Left ventricle myocardium superior (tissue), 1 donor: ENCODE data around the gene KCNQ1. TPM values are rescaled to one million over a fixed set of nuclear protein-coding genes. Genes with fewer than 3 reads are reported as not detected.

Source experiments
- ATAC-seq: fragments of 200-7000 bp; cut with Tn5 transposase; one replicate; pipeline ENCODE4 v1.9.1; 2020; ENCODE audit warnings: mild to moderate bottlenecking, moderate library complexity
- DNase-seq: peaks from one replicate; pipeline ENCODE4 v3.0.0-alpha.2; 2020
- intact Hi-C: fragments of 100-400 bp; cut with micrococcal nuclease; formaldehyde crosslinking; loops from one replicate; pipeline ENCODE4 v1.11.0; 2022
- total RNA-seq: library from RNA; stranded (reverse); fragmentation: NEBNext Ultra II Directional; extraction: Animal tissue kit (Norgen Biotek cat#: 25700); gene quantifications from one replicate; pipeline ENCODE4 v1.2.1, GENCODE V29; 2021
- donor health status: DM: no; HTN: yes; CAD: no; lungs with severe emphysema.

KCNQ1 gene
- total RNA-seq, 1 donor from 2014 or later = 49.7 TPM

- intact Hi-C loops = loop anchor here (2.0 kb wide), 1 partner anchor 355 kb away; no protein-coding TSS in a partner anchor
- ATAC-seq (peak; percentile 81), DNase-seq (peak; percentile 83)
These were observed 88.9 kb downstream of the KCNQ1 start for GRCh38 chr11:2533587-2534133.

GRCh38 chr11:2534134-2534956, 89.5 kb downstream of the KCNQ1 start:
- intact Hi-C loops = no loop called here
- peak; percentile 37 for DNase-seq
- no peak for ATAC-seq

- DNase-seq = peak; percentile 22
- no peak for ATAC-seq
- intact Hi-C loops = no loop called here
These were observed 90.3 kb downstream of the KCNQ1 start for GRCh38 chr11:2534957-2535672.

- ATAC-seq = no peak
- DNase-seq = peak; percentile 37
- intact Hi-C loops = no loop called here
These were observed 91.0 kb downstream of the KCNQ1 start for GRCh38 chr11:2535673-2536439.

DNA sequence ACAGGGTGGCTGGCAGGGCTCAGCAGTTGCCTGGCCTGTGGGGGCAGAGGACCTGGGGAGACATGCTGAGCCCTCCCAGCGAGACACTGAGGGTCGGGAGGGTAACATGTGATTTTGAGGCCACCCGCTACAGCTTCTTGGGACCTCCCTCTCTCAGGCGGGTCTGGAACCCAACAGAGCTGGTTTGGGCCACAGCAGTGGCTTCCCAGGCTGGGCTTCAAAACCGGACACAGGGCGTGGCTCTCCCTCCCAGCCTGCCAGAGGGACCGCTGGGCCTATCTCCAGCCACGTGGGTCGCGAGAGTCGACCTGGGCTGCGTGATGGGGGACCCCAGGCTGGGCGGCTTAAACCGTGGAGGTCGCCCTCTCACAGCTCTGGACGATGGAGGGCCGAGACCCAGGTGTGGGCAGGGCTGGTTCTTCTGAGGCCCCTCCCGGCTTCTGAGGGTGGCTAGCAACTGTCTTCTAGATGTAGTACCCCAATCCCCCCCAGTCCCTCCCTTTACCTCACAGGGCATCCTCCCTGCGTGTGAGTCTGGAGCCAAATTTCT, 91.7 kb downstream of the KCNQ1 start:
- ATAC-seq = no peak
- intact Hi-C loops = no loop called here
- DNase-seq = peak; percentile 13

GRCh38 chr11:2537010-2537705, 92.3 kb downstream of the KCNQ1 start:
- no peak for ATAC-seq

DNA sequence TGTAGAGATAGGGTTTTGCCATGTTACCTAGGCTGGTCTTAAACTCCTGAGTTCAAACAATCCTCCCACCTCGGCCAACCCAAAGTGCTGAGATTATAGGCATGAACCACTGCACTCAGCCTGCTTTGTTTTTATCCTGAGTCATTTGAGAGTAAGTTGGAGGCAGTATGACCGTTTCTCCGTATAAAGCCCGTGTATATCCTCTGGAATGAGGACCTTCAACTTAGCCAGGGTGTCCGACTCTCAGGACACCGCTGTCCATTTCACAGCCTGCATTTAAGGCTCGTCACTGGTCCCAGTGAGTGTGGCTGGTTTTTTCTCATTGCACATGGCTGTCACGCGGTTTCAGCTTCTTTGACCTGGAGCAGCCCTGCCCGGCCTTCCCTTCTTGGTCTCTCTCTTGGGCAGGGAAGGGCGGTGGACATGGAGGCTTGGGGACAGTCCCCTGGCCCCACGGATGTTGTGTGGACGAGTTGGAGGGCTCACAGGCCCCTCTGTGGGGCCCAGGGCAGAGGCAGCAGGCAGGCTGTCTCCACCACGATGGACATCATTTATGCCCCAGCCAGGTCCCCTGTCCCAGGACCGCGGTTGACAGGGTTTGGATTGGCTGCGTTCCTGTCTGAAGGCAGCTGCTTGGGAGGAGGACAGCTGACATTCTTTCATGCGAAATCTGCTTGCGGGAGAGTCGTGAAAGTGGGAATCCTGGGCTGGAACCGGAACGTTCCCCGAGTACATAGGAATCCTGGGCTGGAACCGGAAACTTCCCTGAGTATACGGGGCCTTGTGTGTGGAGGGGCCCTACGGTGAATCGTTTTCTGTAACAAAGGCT, 93.3 kb downstream of the KCNQ1 start:
- ATAC-seq = no peak
- intact Hi-C loops = no loop called here
- DNase-seq = no peak

More at GRCh38 chr11:2537010-2537705, 92.3 kb downstream of the KCNQ1 start:
- intact Hi-C loops = no loop called here
- no peak for DNase-seq

GRCh38 chr11:2538951-2539350, 94.1 kb downstream of the KCNQ1 start:
- intact Hi-C loops = no loop called here
- ATAC-seq (no peak), DNase-seq (peak; percentile 18)

DNA sequence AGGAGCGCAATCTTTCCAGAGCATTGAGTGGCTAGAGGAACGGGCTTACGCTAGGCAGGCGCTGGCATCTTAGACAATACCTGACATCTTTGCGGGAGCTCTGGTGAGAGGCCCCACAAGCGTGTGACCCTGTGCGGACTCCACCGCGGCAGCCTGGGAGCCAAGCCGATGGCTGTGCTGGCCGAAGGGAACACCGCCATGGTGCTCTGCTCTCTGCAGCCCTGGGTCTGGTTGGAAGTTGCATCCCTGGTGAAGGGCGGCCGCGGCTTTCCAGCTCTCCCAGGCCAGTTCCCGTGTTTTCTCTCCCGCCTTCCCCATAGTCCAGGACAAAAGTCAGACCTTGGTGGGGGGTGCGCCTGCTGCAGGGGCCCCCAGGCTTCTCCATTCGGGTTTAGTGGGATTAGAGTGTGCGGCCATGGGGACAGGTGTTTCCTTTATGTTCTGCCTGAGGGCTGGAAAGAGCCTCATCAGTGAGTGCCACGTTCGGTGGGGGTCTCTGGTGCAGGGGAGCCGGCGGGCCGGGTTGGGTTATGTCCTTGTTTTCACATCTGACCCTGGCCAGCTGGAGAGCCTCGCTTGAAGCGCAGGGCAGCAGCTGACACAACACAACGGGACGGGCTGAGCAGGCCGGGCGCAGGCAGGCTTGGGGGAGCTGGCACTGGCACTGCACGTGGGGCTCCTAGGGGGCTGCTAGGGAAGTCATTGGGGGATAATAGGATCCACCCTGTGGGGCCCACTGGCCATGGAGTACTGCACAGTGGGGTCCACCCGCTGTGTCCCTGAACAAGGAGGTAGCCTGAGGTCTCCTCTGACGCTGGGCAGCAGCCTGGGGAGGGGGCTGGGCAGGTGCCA, 94.8 kb downstream of the KCNQ1 start:
- peak; percentile 26 for DNase-seq
- intact Hi-C loops = no loop called here

DNA sequence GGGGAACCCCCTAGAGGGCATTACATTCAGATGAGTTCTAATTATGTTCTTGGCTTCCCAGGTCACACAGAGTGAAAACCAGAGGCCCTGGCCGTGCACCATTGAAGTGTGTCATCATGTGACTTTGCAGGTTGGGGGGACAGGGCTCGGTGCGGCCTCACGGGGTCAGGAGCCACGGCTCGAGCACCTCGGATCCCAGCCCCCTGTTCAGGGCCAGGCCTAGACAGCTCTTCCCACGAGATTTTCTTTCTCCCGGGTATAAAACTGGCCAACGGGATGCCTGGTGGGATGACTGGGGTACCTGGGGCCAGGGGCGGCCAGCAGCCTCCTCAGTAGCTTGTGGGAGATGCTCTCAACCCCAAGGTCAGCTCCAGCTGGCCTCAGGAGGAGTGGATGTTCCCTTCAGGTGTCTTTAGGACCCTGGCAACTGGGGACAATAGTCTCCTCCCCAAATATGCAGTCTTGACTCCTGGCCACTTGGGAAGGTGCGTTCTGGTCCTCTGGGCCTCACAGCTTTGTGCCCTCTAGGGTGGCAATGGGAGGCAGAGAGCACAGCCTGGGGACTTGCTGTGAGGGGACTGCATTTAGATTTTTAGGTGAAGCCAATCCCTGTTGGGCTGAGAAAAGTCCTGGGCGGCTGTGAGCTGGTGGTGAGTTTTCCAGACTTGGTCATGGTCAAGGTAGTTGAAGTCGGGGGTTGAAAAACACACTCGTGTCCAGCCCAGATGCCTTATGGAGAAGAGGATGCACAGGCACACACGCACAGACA, 95.6 kb downstream of the KCNQ1 start:
- intact Hi-C loops = no loop called here
- DNase-seq (no peak), ATAC-seq (no peak)

More for the DNA sequence above, 94.8 kb downstream of the KCNQ1 start:
- ATAC-seq = no peak

- DNase-seq (peak; percentile 38), ATAC-seq (peak; percentile 26)
- intact Hi-C loops = no loop called here
These were observed 96.3 kb downstream of the KCNQ1 start for GRCh38 chr11:2540992-2541680.

DNA sequence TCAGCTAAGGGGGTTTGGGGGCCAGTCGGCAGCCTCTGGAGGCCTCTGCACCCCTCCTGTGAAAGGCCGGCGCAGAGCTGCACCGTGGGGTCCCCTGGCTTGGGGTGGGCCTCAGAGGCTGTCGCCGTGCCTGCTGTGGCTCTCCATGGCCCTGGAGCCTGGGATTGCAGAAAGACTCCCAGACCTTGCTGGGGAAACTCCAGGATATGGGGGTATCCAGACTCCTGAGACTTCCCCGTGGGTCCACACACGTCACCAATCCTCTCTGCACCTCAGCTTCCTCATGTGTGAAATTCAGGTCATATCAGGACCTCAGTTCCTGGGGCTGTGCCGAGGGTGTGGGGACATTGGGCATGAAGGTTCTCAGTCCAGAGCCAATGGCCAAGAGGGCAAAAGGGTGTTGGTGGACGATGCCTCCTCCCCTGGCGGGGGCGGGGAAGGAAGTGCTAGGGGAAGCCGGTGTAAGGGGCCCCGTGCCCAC, 97.1 kb downstream of the KCNQ1 start:
- DNase-seq (no peak), ATAC-seq (no peak)
- intact Hi-C loops = no loop called here

GRCh38 chr11:2542406-2542805, 97.6 kb downstream of the KCNQ1 start:
- intact Hi-C loops = no loop called here
- DNase-seq (no peak), ATAC-seq (no peak)

GRCh38 chr11:2547806-2548205, 103.0 kb downstream of the KCNQ1 start:
- DNase-seq (peak; percentile 21), ATAC-seq (no peak)
- intact Hi-C loops = no loop called here

GRCh38 chr11:2548596-2548995, 103.8 kb downstream of the KCNQ1 start:
- ATAC-seq (no peak), DNase-seq (no peak)
- intact Hi-C loops = no loop called here
